SH-SY5Y (cell line): Measurements from ENCODE around the gene ARHGEF28.

Experiments used
- GATA2 ChIP-seq: IDR thresholded peaks from 2 replicates; pipeline ENCODE4 v1.6.1; 2011; ENCODE audit warnings: mild to moderate bottlenecking, low read depth, low read length
- GATA3 ChIP-seq: IDR thresholded peaks from 2 replicates; pipeline ENCODE4 v1.6.1; 2011; ENCODE audit warnings: low read depth, mild to moderate bottlenecking, low read length, moderate library complexity

GRCh38 chr5:73943397-73943796 is 317.4 kb downstream of the ARHGEF28 start:
- TF ChIP-seq GATA3 (no peak), GATA2 (no peak)
